ENCODE data around the gene EYA2.
"Not testable (repeated sequence)": the region's sequence is repeated elsewhere in the genome, so short reads cannot be mapped to it uniquely, and the experiment has no call there.

Gene EYA2

GRCh38 chr20:46959081-46959692 is 64.5 kb downstream of the EYA2 start:
- in situ Hi-C loops (cut with HindIII; ENCODE audit: low sequenced_read_pairs) = no loop called here
- no peak for TF ChIP-seq CTCF (IDR thresholded peaks at IDR 0.05; ENCODE audit: low read depth, low read length)
- peak; percentile 95 for DNase-seq (ENCODE audit: low read depth, low spot score)
- no peak overlapping the region for H3K4me3 ChIP-seq (ENCODE audit: low read depth, low read length)

- TF ChIP-seq CTCF (IDR thresholded peaks at IDR 0.05; ENCODE audit: low read depth, low read length) = no peak
Observed at GRCh38 chr20:46959821-46960220, 65.2 kb downstream of the EYA2 start.

GRCh38 chr20:46960536-46960935 is 65.9 kb downstream of the EYA2 start:
- TF ChIP-seq CTCF (IDR thresholded peaks at IDR 0.05; ENCODE audit: low read depth, low read length) = no peak
- DNase-seq (ENCODE audit: low read depth, low spot score) = no peak
- no peak overlapping the region for H3K4me3 ChIP-seq (ENCODE audit: low read depth, low read length)
- in situ Hi-C loops (cut with HindIII; ENCODE audit: low sequenced_read_pairs) = no loop called here

More at GRCh38 chr20:46959821-46960220, 65.2 kb downstream of the EYA2 start:
- no peak for DNase-seq (ENCODE audit: low read depth, low spot score)
- no peak overlapping the region for H3K4me3 ChIP-seq (ENCODE audit: low read depth, low read length)
- in situ Hi-C loops (cut with HindIII; ENCODE audit: low sequenced_read_pairs) = no loop called here

GRCh38 chr20:46961968-46962367 is 67.3 kb downstream of the EYA2 start:
- in situ Hi-C loops (cut with HindIII; ENCODE audit: low sequenced_read_pairs); DNase-seq (ENCODE audit: low read depth, low spot score): not testable (repeated sequence)

GRCh38 chr20:46962452-46963195 is 68.0 kb downstream of the EYA2 start:
- H3K4me3 ChIP-seq (ENCODE audit: low read depth, low read length) = no peak overlapping the region
- DNase-seq (ENCODE audit: low read depth, low spot score) = no peak
- in situ Hi-C loops (cut with HindIII; ENCODE audit: low sequenced_read_pairs) = no loop called here
- TF ChIP-seq CTCF (IDR thresholded peaks at IDR 0.05; ENCODE audit: low read depth, low read length) = no peak

More at GRCh38 chr20:46961968-46962367, 67.3 kb downstream of the EYA2 start:
- not testable (repeated sequence) for H3K4me3 ChIP-seq (ENCODE audit: low read depth, low read length)

- DNase-seq (ENCODE audit: low read depth, low spot score) = no peak
- no peak for TF ChIP-seq CTCF (IDR thresholded peaks at IDR 0.05; ENCODE audit: low read depth, low read length)
- in situ Hi-C loops (cut with HindIII; ENCODE audit: low sequenced_read_pairs) = no loop called here
- H3K4me3 ChIP-seq (ENCODE audit: low read depth, low read length) = no peak overlapping the region
Observed at GRCh38 chr20:46963196-46963529, 68.5 kb downstream of the EYA2 start.
